Activated gamma-delta T cell treated with Interleukin-2 at 50 U/mL for 16 hours (primary cell): Measurements from ENCODE around the gene ARRDC4.
A peak's percentile ranks its signal among the peaks of the same experiment; 100 is the strongest.

Experiments used
- DNase-seq: peaks from one replicate; pipeline ENCODE4 v3.0.0-alpha.2; 2020

Gene ARRDC4

GRCh38 chr15:97960364-97961066 is at the start of gene ARRDC4:
TSS of gene ARRDC4 (plus strand) at chr15:97960703. CDS start at chr15:97960862, 159 bp downstream.
- peak; percentile 96 for DNase-seq

- DNase-seq: no peak
These were observed 45.8 kb upstream of the ARRDC4 start for GRCh38 chr15:97914711-97915110.

GRCh38 chr15:97915261-97915660 is 45.2 kb upstream of the ARRDC4 start:
- no peak for DNase-seq

- no peak for DNase-seq
These were observed 39.1 kb upstream of the ARRDC4 start for GRCh38 chr15:97921296-97921865.

- no peak for DNase-seq
These were observed 30.9 kb upstream of the ARRDC4 start for GRCh38 chr15:97929456-97930229.

GRCh38 chr15:97930230-97930629 is 30.3 kb upstream of the ARRDC4 start:
- DNase-seq: no peak

- no peak for DNase-seq
These were observed 29.2 kb upstream of the ARRDC4 start for GRCh38 chr15:97931314-97931713.

- DNase-seq: no peak
These were observed 26.9 kb upstream of the ARRDC4 start for GRCh38 chr15:97933589-97933988.

- no peak for DNase-seq
These were observed 19.5 kb upstream of the ARRDC4 start for GRCh38 chr15:97940993-97941392.

GRCh38 chr15:97941572-97941971 is 18.9 kb upstream of the ARRDC4 start:
- no peak for DNase-seq

GRCh38 chr15:97944724-97945123 is 15.8 kb upstream of the ARRDC4 start:
- no peak for DNase-seq

- no peak for DNase-seq
These were observed 12.8 kb upstream of the ARRDC4 start for GRCh38 chr15:97947465-97948260.

GRCh38 chr15:97953254-97953653 is 7.2 kb upstream of the ARRDC4 start:
- no peak for DNase-seq

GRCh38 chr15:97953748-97954147 is 6.8 kb upstream of the ARRDC4 start:
- DNase-seq: no peak

- DNase-seq: no peak
These were observed 5.5 kb upstream of the ARRDC4 start for GRCh38 chr15:97955035-97955434.

GRCh38 chr15:97955529-97955928 is 5.0 kb upstream of the ARRDC4 start:
- DNase-seq: no peak

- no peak for DNase-seq
These were observed 659 bp upstream of the ARRDC4 start for GRCh38 chr15:97959724-97960363.

GRCh38 chr15:97961067-97961954 is 808 bp downstream of the ARRDC4 start:
- no peak for DNase-seq

- no peak for DNase-seq
These were observed 1.8 kb downstream of the ARRDC4 start for GRCh38 chr15:97962263-97962662.

GRCh38 chr15:97963779-97964178 is 3.3 kb downstream of the ARRDC4 start:
- DNase-seq: no peak

- DNase-seq: no peak
These were observed 5.7 kb downstream of the ARRDC4 start for GRCh38 chr15:97966246-97966645.
